Sigmoid colon (tissue), 7 donors: ENCODE measurements around the gene MRPS33. TPM values are rescaled to one million over a fixed set of nuclear protein-coding genes. Genes with fewer than 3 reads are reported as not detected.

Experiments
- DNase-seq: peaks from one replicate; pipeline ENCODE4 v3.0.0-alpha.2; 2019
- H3K27ac ChIP-seq, 4 donors: fragments of 200-600 bp; sonication (generic); one replicate each; pipeline ENCODE4 v1.5.1; 2016 to 2019; ENCODE audit warnings: mild to moderate bottlenecking in 1 of 4
- H3K27me3 ChIP-seq, 3 donors: fragments of 200-600 bp; sonication (generic); one replicate each; pipeline ENCODE4 v1.5.1; 2019; ENCODE audit warnings: mild to moderate bottlenecking in 1 of 3
- H3K36me3 ChIP-seq, 4 donors: fragments of 200-600 bp; sonication (generic); one replicate each; pipeline ENCODE4 v1.5.1; 2016 to 2019
- H3K4me1 ChIP-seq, 4 donors: fragments of 200-600 bp; sonication (generic); one replicate each; pipeline ENCODE4 v1.5.1; 2017 to 2019
- H3K4me3 ChIP-seq, 4 donors: fragments of 200-600 bp; sonication (generic); one replicate each; pipeline ENCODE4 v1.5.1; 2017 to 2019; ENCODE audit warnings: mild to moderate bottlenecking in 2 of 4, moderate library complexity in 1 of 4
- H3K9me3 ChIP-seq, 4 donors: fragments of 200-600 bp in 3 of 4; sonication (generic) in 3 of 4; one replicate each; pipeline versions ENCODE4 v1.5.1 to v1.6.1; 2013 to 2019
- EP300 ChIP-seq, 4 donors: sonication (generic); formaldehyde crosslinking; IDR thresholded peaks; one replicate each; pipeline ENCODE4 v1.6.1; 2017; ENCODE audit warnings: antibody characterized with exemption in 4 of 4
- POLR2A ChIP-seq, 2 donors: fragments of 450-650 bp; IDR thresholded peaks; one replicate each; pipeline ENCODE4 v1.6.1; 2016; ENCODE audit warnings: antibody characterized with exemption in 2 of 2, mild to moderate bottlenecking in 2 of 2, moderate library complexity in 2 of 2
- POLR2AphosphoS5 ChIP-seq, 4 donors: sonication (generic); formaldehyde crosslinking; IDR thresholded peaks; one replicate each; pipeline ENCODE4 v1.6.1; 2017; ENCODE audit warnings: antibody characterized with exemption in 4 of 4
- WGBS, 2 donors: extraction: QIAGEN DNeasy Blood & Tissue Kit; methylation state at CpG; one replicate each; pipeline ENCODE4 v1.1.7; 2013; 5-methylcytosine and 5-hydroxymethylcytosine counted together
- intact Hi-C: fragments of 100-400 bp; cut with DNase I; formaldehyde crosslinking; loops from one replicate; pipeline ENCODE4 v1.15.1; 2023
- polyA plus RNA-seq, 3 donors: library from polyadenylated mRNA; stranded (reverse); fragments of 200-250 nt; gene quantifications; one replicate each; pipeline ENCODE4 v1.2.3, GENCODE V29; 2013
- total RNA-seq, 4 donors: library from RNA; depleted of rRNA; stranded (reverse); fragments of >200 nt; gene quantifications; one replicate each; pipeline ENCODE4 v1.1.0, GENCODE V29; 2016
- TF ChIP-seq, protein P1 (sequence below), 4 experiments: fragments of 450-650 bp in 3 of 4; fragments of 200-600 bp in 1 of 4; IDR thresholded peaks; one replicate each; pipeline ENCODE4 v1.5.1; 2016 to 2019; ENCODE audit warnings: antibody characterized with exemption in 4 of 4, mild to moderate bottlenecking in 3 of 4, moderate library complexity in 2 of 4
- donor health status: healthy with polysubstance abuse.
- donor health status: Bipolar disorder and iron deficiency.
- donor health status: healthy.

Gene MRPS33
- total and polyA plus RNA-seq, 7 donors, result 14.7 to 150 (median 32.7) TPM

GRCh38 chr7:141012696-141013344 is 1.9 kb downstream of the MRPS33 start:
- DNase-seq, result no peak

DNA sequence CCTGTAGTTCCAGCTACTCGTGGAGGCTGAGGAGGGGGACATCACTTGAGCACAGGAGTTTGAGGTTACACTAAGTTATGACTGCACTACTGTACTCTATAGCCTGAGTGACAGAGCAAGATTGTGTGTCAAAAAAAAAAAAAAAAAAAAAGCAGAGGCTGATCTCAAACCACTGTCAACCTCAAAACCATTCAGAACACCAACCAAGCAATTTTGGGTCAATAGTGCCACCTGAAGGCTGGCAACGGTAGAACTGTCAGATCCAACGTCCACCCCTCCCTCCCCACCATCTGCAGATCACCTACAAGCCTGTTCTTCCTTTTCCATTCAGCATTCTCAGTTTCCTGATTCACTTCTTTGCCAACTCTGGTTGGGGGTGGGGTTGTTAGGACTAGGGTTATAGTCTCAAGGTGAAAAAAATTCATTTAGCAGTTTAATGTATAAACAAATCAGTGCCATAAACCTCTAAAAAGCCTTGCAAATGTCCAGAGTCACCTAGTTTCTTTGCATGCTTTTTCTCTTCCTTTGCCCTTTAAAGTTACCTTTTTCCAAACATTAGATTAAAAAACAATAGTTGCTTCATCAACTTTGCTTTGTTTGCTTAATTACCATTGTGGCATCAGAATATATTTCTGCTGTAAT is 2.6 kb downstream of the MRPS33 start:
- no peak overlapping the region for H3K4me3 ChIP-seq
- DNase-seq, result no peak
- 11 to 18% methylated on average over 3 of the region's 3 CpGs for WGBS, 2 donors
- TF ChIP-seq EP300 (IDR thresholded peaks at IDR 0.05), result no peak
- TF ChIP-seq, protein P1, sequence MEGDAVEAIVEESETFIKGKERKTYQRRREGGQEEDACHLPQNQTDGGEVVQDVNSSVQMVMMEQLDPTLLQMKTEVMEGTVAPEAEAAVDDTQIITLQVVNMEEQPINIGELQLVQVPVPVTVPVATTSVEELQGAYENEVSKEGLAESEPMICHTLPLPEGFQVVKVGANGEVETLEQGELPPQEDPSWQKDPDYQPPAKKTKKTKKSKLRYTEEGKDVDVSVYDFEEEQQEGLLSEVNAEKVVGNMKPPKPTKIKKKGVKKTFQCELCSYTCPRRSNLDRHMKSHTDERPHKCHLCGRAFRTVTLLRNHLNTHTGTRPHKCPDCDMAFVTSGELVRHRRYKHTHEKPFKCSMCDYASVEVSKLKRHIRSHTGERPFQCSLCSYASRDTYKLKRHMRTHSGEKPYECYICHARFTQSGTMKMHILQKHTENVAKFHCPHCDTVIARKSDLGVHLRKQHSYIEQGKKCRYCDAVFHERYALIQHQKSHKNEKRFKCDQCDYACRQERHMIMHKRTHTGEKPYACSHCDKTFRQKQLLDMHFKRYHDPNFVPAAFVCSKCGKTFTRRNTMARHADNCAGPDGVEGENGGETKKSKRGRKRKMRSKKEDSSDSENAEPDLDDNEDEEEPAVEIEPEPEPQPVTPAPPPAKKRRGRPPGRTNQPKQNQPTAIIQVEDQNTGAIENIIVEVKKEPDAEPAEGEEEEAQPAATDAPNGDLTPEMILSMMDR (IDR thresholded peaks at IDR 0.05), result peak in 2 of 4 experiments; percentile 27 to 32
- H3K4me1 ChIP-seq, result peaks cover 0 to 21% (median 8%) of the 10 kb centered on the region in 4 donors
- intact Hi-C loops, result loop anchor here (1.0 to 10.0 kb wide), 6 partner anchors 201 to 1670 kb away; partner anchors contain the start of genes ADCK2, FMC1, MKRN1 and SSBP1
- H3K36me3 ChIP-seq, result peaks cover 0 to 37% (median 5%) of the 10 kb centered on the region in 4 donors
- no peaks in the 10 kb centered on the region for H3K27me3 ChIP-seq
- H3K9me3 ChIP-seq, result no peaks in the 10 kb centered on the region
- H3K27ac ChIP-seq, result no peak overlapping the region

More at GRCh38 chr7:141012696-141013344, 1.9 kb downstream of the MRPS33 start:
- H3K36me3 ChIP-seq, result peaks cover 0 to 30% (median 5%) of the 10 kb centered on the region in 4 donors
- H3K27ac ChIP-seq, result no peak overlapping the region
- TF ChIP-seq POLR2AphosphoS5 (IDR thresholded peaks at IDR 0.05) (no peak), EP300 (IDR thresholded peaks at IDR 0.05) (no peak), POLR2A (IDR thresholded peaks at IDR 0.05) (no peak)
- TF ChIP-seq, protein P1 (IDR thresholded peaks at IDR 0.05), result no peak
- peaks cover 0 to 21% (median 8%) of the 10 kb centered on the region in 4 donors for H3K4me1 ChIP-seq
- H3K27me3 ChIP-seq, result no peaks in the 10 kb centered on the region
- intact Hi-C loops, result loop anchor here (1.0 to 10.0 kb wide), 6 partner anchors 202 to 1671 kb away; partner anchors contain the start of genes ADCK2, FMC1, MKRN1 and SSBP1
- H3K4me3 ChIP-seq, result no peak overlapping the region
- H3K9me3 ChIP-seq, result no peaks in the 10 kb centered on the region
- WGBS, 2 donors, result 30 to 66% methylated on average over 2 of the region's 2 CpGs

DNA sequence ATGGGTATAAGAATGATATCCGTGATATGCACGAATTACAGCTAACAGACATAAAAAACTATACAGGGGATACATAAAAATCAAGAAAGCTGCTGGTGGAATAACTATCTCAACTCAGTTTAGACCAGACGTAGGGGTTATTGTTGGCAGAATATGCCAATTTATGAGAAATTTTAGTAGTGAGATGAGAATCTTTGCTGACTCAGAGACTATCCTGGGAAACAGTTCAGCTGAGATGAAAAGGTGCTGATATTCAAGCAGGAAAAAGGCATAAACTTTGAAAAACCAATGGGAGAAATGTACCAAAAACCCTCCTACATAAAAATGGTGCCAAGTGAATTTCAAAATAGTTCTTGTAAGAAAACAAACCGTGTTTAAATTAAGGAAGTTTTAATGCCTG is 3.3 kb downstream of the MRPS33 start:
- DNase-seq, result no peak
- WGBS, 2 donors, result 71 to 79% methylated on average over 4 of the region's 4 CpGs

GRCh38 chr7:141003172-141004065 is 11.3 kb downstream of the MRPS33 start:
- WGBS, 2 donors, result 22 to 64% methylated on average over 8 of the region's 8 CpGs
- Histone ChIP-seq H3K27me3 (no peaks in the 10 kb centered on the region), H3K36me3 (peaks cover 0 to 35% (median 11%) of the 10 kb centered on the region in 4 donors), H3K27ac (no peak overlapping the region), H3K4me3 (no peak overlapping the region), H3K4me1 (no peaks in the 10 kb centered on the region), H3K9me3 (no peaks in the 10 kb centered on the region)
- DNase-seq, result no peak
- intact Hi-C loops, result no loop called here
- TF ChIP-seq, protein P1 (IDR thresholded peaks at IDR 0.05), result no peak
- TF ChIP-seq EP300 (IDR thresholded peaks at IDR 0.05) (no peak), POLR2A (IDR thresholded peaks at IDR 0.05) (no peak), POLR2AphosphoS5 (IDR thresholded peaks at IDR 0.05) (no peak)

More for the DNA sequence above, 3.3 kb downstream of the MRPS33 start:
- Histone ChIP-seq H3K4me1 (peaks cover 0 to 21% (median 8%) of the 10 kb centered on the region in 4 donors), H3K4me3 (no peak overlapping the region), H3K27me3 (no peaks in the 10 kb centered on the region), H3K27ac (no peak overlapping the region), H3K36me3 (peaks cover 0 to 44% (median 8%) of the 10 kb centered on the region in 4 donors), H3K9me3 (no peaks in the 10 kb centered on the region)
- intact Hi-C loops, result loop anchor here (5.0 to 10.0 kb wide), 5 partner anchors 339 to 1669 kb away; partner anchors contain the start of genes ADCK2, FMC1, MKRN1 and SSBP1
- TF ChIP-seq POLR2AphosphoS5 (IDR thresholded peaks at IDR 0.05) (no peak), POLR2A (IDR thresholded peaks at IDR 0.05) (no peak), EP300 (IDR thresholded peaks at IDR 0.05) (no peak)
- TF ChIP-seq, protein P1 (IDR thresholded peaks at IDR 0.05), result no peak
